Measurements from ENCODE around the gene MIOX.

- TF ChIP-seq CTCF (IDR thresholded peaks at IDR 0.05) (no peak), POLR2A (IDR thresholded peaks at IDR 0.05) (no peak)
Measured at GRCh38 chr22:50446708-50447575, 39.7 kb upstream of the MIOX start.

Data from lower leg skin (tissue), 3 donors.